Uterus (tissue), 4 donors: ENCODE data around the gene TTC39C. TPM values are rescaled to one million over a fixed set of nuclear protein-coding genes. Genes with fewer than 3 reads are reported as not detected.

Source experiments
- DNase-seq, 2 donors: peaks; one replicate each; pipeline ENCODE4 v3.0.0-alpha.2; 2019 to 2020
- H3K27ac ChIP-seq, 2 donors: fragments of 200-600 bp; sonication (generic); 1 replicate in 1 of 2; 2 replicates in 1 of 2; pipeline ENCODE4 v1.5.1; 2016 to 2018
- H3K27me3 ChIP-seq, 2 donors: fragments of 200-600 bp; sonication (generic); one replicate each; pipeline ENCODE4 v1.5.1; 2018 to 2019; ENCODE audit warnings: control low read depth in 1 of 2
- H3K36me3 ChIP-seq, 2 donors: fragments of 200-600 bp; sonication (generic); one replicate each; pipeline ENCODE4 v1.5.1; 2019; ENCODE audit warnings: control low read depth in 1 of 2
- H3K4me1 ChIP-seq, 2 donors: fragments of 200-600 bp; sonication (generic); one replicate each; pipeline ENCODE4 v1.5.1; 2018 to 2019; ENCODE audit warnings: control low read depth in 1 of 2
- H3K4me3 ChIP-seq, 2 donors: fragments of 200-600 bp; sonication (generic); 1 replicate in 1 of 2; 2 replicates in 1 of 2; pipeline ENCODE4 v1.5.1; 2018 to 2019; ENCODE audit warnings: mild to moderate bottlenecking in 1 of 2
- H3K9me3 ChIP-seq, 2 donors: fragments of 200-600 bp; sonication (generic); one replicate each; pipeline ENCODE4 v1.5.1; 2019; ENCODE audit warnings: control low read depth in 1 of 2
- POLR2A ChIP-seq, 2 donors: fragments of 450-650 bp; IDR thresholded peaks; one replicate each; pipeline ENCODE4 v1.6.1; 2016; ENCODE audit warnings: antibody characterized with exemption in 2 of 2, mild to moderate bottlenecking in 1 of 2, moderate library complexity in 1 of 2
- intact Hi-C: fragments of 100-400 bp; cut with DNase I; formaldehyde crosslinking; loops from one replicate; pipeline ENCODE4 v1.15.1; 2023; ENCODE audit warnings: low total_unique reads
- total RNA-seq, 4 donors: library from RNA; depleted of rRNA in 3 of 4; stranded (reverse); fragments of >200 nt in 3 of 4; gene quantifications; one replicate each; pipeline versions ENCODE4 v1.1.0 to v1.2.4, GENCODE V29; 2014 to 2023
- TF ChIP-seq, protein P1 (sequence below), 4 experiments: fragments of 200-600 bp in 2 of 4; fragments of 450-650 bp in 2 of 4; sonication (generic) in 2 of 4; IDR thresholded peaks; one replicate each; pipeline ENCODE4 v1.5.1; 2016 to 2019; ENCODE audit warnings: antibody characterized with exemption in 4 of 4, mild to moderate bottlenecking in 2 of 4, moderate library complexity in 1 of 4
- donor health status: DM: yes; HTN: yes; CAD: no.

Gene TTC39C
- total RNA-seq, 4 donors from 2014 or later: 25.6 to 50.6 (median 33.5) TPM

DNA sequence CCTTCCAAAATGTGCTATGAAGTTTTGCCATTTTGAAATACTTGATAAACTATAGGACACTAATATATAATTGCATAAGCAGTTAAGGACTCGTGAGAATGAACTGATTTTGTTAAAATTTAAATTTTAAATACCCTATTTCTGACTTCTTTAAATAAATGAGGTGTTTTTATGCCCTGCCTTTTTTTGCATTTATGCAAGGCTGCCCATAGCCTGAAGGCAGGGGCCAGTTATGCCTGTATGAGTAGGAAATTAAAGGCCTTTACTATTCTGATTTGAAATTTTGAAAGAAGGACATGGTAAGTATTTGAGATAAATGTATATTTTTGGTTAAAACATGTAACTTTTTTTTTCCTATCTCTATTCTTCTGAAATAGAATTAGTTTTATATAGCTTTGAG, 33.7 kb downstream of the TTC39C start:
- Histone ChIP-seq H3K4me1 (peaks cover 0 to 4% of the 10 kb centered on the region in 2 donors), H3K4me3 (no peak overlapping the region), H3K36me3 (no peaks in the 10 kb centered on the region), H3K27me3 (no peaks in the 10 kb centered on the region), H3K27ac (no peak overlapping the region), H3K9me3 (no peaks in the 10 kb centered on the region)
- intact Hi-C loops: no loop called here
- no peak for DNase-seq
- TF ChIP-seq POLR2A (IDR thresholded peaks at IDR 0.05): no peak
- TF ChIP-seq, protein P1, sequence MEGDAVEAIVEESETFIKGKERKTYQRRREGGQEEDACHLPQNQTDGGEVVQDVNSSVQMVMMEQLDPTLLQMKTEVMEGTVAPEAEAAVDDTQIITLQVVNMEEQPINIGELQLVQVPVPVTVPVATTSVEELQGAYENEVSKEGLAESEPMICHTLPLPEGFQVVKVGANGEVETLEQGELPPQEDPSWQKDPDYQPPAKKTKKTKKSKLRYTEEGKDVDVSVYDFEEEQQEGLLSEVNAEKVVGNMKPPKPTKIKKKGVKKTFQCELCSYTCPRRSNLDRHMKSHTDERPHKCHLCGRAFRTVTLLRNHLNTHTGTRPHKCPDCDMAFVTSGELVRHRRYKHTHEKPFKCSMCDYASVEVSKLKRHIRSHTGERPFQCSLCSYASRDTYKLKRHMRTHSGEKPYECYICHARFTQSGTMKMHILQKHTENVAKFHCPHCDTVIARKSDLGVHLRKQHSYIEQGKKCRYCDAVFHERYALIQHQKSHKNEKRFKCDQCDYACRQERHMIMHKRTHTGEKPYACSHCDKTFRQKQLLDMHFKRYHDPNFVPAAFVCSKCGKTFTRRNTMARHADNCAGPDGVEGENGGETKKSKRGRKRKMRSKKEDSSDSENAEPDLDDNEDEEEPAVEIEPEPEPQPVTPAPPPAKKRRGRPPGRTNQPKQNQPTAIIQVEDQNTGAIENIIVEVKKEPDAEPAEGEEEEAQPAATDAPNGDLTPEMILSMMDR (IDR thresholded peaks at IDR 0.05): no peak

DNA sequence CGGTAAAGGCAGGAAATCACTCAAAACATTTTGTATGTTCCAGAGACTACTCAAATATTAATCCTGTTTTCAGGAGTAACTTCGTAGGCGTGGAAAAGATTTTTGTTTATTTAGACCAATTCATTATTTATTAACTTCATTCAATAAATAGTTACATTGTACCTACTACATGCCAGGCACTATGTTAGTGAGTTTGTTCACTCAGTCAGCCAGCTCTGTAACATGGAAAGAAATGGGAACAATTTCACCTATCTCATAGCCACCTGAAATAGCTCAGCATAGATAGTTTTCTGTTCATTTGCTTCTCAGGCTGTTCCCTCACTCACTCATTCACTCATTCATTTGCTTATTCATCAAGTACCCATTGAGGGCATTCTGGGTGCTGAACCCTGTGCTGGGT, 34.6 kb downstream of the TTC39C start:
- intact Hi-C loops: no loop called here
- Histone ChIP-seq H3K27ac (no peak overlapping the region), H3K27me3 (no peaks in the 10 kb centered on the region), H3K4me3 (no peak overlapping the region), H3K36me3 (no peaks in the 10 kb centered on the region), H3K9me3 (no peaks in the 10 kb centered on the region), H3K4me1 (peaks cover 0 to 10% of the 10 kb centered on the region in 2 donors)
- TF ChIP-seq, protein P1 (IDR thresholded peaks at IDR 0.05): no peak
- no peak for TF ChIP-seq POLR2A (IDR thresholded peaks at IDR 0.05)
- no peak for DNase-seq

DNA sequence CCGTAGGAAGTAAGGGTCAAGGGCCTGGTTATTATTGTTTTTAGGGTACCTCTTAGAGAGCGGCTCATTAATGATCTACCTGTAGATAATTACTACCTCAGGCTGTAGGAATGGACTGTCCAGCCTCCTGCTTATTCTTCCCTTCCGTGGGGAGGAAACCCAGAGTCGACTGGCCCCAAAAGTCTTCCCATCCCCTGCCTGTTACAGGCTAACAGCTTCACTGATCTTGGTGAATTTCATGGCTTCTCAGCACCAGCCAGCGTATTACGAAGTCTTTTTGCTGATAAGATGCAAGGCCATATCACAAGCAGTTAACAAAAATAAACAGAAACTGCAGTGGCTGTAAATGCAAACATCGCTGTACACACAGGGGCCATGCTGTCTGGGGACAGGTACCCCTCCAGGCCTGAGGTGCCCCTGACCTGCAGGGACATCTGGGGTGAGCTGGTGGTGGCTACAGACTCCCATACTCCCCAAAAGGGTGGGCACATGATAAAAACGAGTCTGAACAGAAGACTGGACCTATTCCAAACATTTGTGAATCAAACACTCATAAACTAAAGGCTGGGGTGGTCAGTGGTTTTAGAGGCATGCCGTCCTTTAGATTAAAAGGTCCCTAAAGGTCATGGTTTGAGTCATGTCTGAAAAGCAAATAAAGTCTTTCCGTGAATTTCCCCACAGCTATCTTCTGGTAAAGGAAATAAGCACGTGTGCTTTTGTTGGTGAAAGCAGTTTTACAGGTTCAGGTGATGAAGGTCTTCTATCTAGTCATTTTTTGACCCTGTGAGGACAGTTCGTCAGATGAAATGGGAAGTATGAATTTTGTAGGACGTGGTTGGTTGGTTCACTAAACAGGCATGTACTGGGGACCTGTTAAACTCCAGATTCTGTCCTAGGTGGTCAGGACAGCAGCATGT, 36.7 kb downstream of the TTC39C start:
- H3K27me3 ChIP-seq: no peaks in the 10 kb centered on the region
- no peak overlapping the region for H3K4me3 ChIP-seq
- intact Hi-C loops: no loop called here
- peak overlapping the region in 1 of 2 donors; percentile 28 for H3K27ac ChIP-seq
- H3K9me3 ChIP-seq: no peaks in the 10 kb centered on the region
- H3K4me1 ChIP-seq: peaks cover 0 to 10% of the 10 kb centered on the region in 2 donors
- DNase-seq: no peak
- TF ChIP-seq, protein P1 (IDR thresholded peaks at IDR 0.05): no peak
- TF ChIP-seq POLR2A (IDR thresholded peaks at IDR 0.05): no peak
- no peaks in the 10 kb centered on the region for H3K36me3 ChIP-seq

DNA sequence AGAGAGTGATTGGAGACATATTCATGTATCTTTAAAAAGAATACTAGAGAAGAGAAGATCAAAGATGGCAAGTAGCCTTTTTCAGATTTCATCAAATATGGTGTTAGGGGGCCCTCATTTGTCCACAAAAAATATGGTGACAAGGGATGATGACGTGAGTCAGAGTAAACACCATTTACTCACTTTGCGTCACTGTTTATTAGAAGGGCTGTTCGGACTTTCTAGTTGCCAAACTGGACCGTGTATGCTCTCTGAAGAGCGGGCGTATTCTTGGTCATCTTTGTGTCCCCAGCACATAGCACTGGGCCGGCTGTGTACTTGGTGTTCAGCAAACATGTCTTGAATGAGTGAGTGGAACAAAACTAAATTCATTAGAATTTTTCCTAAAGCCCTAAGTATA, 37.5 kb downstream of the TTC39C start:
- Histone ChIP-seq H3K27ac (peak overlapping the region in 1 of 2 donors; percentile 28), H3K9me3 (no peaks in the 10 kb centered on the region), H3K27me3 (no peaks in the 10 kb centered on the region), H3K4me1 (peaks cover 0 to 10% of the 10 kb centered on the region in 2 donors), H3K36me3 (no peaks in the 10 kb centered on the region), H3K4me3 (no peak overlapping the region)
- no peak for DNase-seq
- intact Hi-C loops: no loop called here
- TF ChIP-seq, protein P1 (IDR thresholded peaks at IDR 0.05): no peak
- no peak for TF ChIP-seq POLR2A (IDR thresholded peaks at IDR 0.05)

DNA sequence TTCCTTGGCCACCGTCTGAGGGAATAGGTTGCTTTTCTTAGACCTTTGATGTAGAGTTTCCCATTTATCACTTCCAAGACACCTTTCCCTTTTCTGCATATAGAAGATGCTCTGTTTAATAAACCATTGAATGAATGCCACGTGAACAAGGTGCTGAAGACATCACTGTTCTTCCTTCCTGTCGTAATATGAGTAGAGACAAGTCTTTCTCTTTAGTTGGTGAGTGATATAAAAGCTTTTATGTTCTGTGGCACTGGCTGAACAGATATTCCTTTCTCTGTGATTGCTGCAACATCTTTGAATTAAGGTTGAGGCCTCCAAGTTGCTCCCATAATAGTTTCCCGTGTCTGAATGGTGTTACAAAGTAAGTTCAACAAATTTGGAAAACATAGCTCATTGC, 38.7 kb downstream of the TTC39C start:
- H3K27ac ChIP-seq: peak overlapping the region; percentile 18 to 45
- intact Hi-C loops: no loop called here
- peaks cover 0 to 10% of the 10 kb centered on the region in 2 donors for H3K4me1 ChIP-seq

More for the DNA sequence above, 38.7 kb downstream of the TTC39C start:
- Histone ChIP-seq H3K36me3 (no peaks in the 10 kb centered on the region), H3K9me3 (no peaks in the 10 kb centered on the region), H3K4me3 (no peak overlapping the region), H3K27me3 (no peaks in the 10 kb centered on the region)
- DNase-seq: no peak
- no peak for TF ChIP-seq POLR2A (IDR thresholded peaks at IDR 0.05)
- TF ChIP-seq, protein P1 (IDR thresholded peaks at IDR 0.05): no peak
